H1 (cell line): ENCODE measurements around the gene HOXA11. TPM values are rescaled to one million over a fixed set of nuclear protein-coding genes. Genes with fewer than 3 reads are reported as not detected.
A peak's percentile ranks its signal among the peaks of the same experiment; 100 is the strongest.

Source experiments
- CTCF ChIA-PET: fragments of 300-600 bp; sonication (Branson Sonifier 250); formaldehyde crosslinking; loops from one replicate; lab custom pipeline; 2021; ENCODE audit not compliant: partially characterized antibody; lab: Charles Lee
- POLR2A ChIA-PET: fragments of 300-600 bp; sonication (Branson Sonifier 250); formaldehyde crosslinking; loops from one replicate; lab custom pipeline; 2021; ENCODE audit warnings: inconsistent platforms; ENCODE audit not compliant: partially characterized antibody; lab: Charles Lee
- DNase-seq, 2 experiments: peaks; one replicate each; pipeline versions ENCODE4 v3.0.0 to v3.0.0-alpha.2; 2010 to 2022; ENCODE audit warnings: low spot score in 2 of 2, low read depth in 1 of 2, mixed read lengths in 1 of 2
- FAIRE-seq: peaks from 2 replicates; lab custom pipeline; 2011; peaks lifted over from hg19 to GRCh38; lab: Jason Lieb, UNC
- H2AFZ ChIP-seq: 2 replicates; pipeline ENCODE4 v1.8.1; 2012; ENCODE audit warnings: low read length, inconsistent platforms
- H2AK5ac ChIP-seq: 2 replicates; pipeline ENCODE4 v1.6.1; 2013; ENCODE audit warnings: low read depth, low read length
- H2BK120ac ChIP-seq: replicated peaks from 2 replicates; pipeline ENCODE3; 2013; ENCODE audit warnings: low read depth, low read length, inconsistent platforms
- H2BK12ac ChIP-seq: 2 replicates; pipeline ENCODE4 v1.6.1; 2013; ENCODE audit warnings: low read depth, low read length
- H2BK15ac ChIP-seq: 2 replicates; pipeline ENCODE4 v1.6.1; 2013; ENCODE audit warnings: low read length
- H2BK20ac ChIP-seq: 2 replicates; pipeline ENCODE4 v1.6.1; 2013; ENCODE audit warnings: low read length
- H2BK5ac ChIP-seq: 2 replicates; pipeline ENCODE4 v1.6.1; 2013; ENCODE audit warnings: low read depth, low read length
- H3K14ac ChIP-seq: 2 replicates; pipeline ENCODE4 v1.6.1; 2013; ENCODE audit warnings: inconsistent platforms; ENCODE audit not compliant: insufficient read length
- H3K18ac ChIP-seq: 2 replicates; pipeline ENCODE4 v1.6.1; 2013; ENCODE audit warnings: low read length; ENCODE audit errors: extremely low read depth
- H3K23ac ChIP-seq: 2 replicates; pipeline ENCODE4 v1.6.1; 2013; ENCODE audit warnings: inconsistent platforms; ENCODE audit not compliant: insufficient read length
- H3K23me2 ChIP-seq: 2 replicates; pipeline ENCODE4 v1.6.1; 2013; ENCODE audit warnings: low read depth, low read length
- H3K27ac ChIP-seq: 2 replicates; pipeline ENCODE4 v1.6.1; 2011; ENCODE audit warnings: low read depth, low read length, inconsistent platforms
- H3K27me3 ChIP-seq, 4 experiments: replicated peaks in 1 of 4; 1 replicate in 1 of 4; 2 replicates in 3 of 4; pipeline versions ENCODE4 v1.6.1 to v1.8.1; 2011 to 2013; ENCODE audit warnings: low read length in 3 of 4, mild to moderate bottlenecking in 3 of 4, inconsistent platforms in 2 of 4, mixed read lengths in 2 of 4, moderate library complexity in 1 of 4; ENCODE audit not compliant: control insufficient read depth in 3 of 4, insufficient read depth in 3 of 4; ENCODE audit errors: extremely low read depth in 1 of 4
- H3K36me3 ChIP-seq, 4 experiments: 2 replicates each; pipeline versions ENCODE4 v1.6.1 to v1.8.1; 2011 to 2013; ENCODE audit warnings: mild to moderate bottlenecking in 4 of 4, low read length in 3 of 4, moderate library complexity in 2 of 4, control low read depth in 1 of 4, inconsistent platforms in 1 of 4; ENCODE audit not compliant: insufficient read depth in 4 of 4, control insufficient read depth in 2 of 4
- H3K4ac ChIP-seq: replicated peaks from 2 replicates; pipeline ENCODE3; 2013; ENCODE audit warnings: low read length, low read depth, mixed read lengths, inconsistent platforms; ENCODE audit not compliant: insufficient read length
- H3K4me1 ChIP-seq, 4 experiments: replicated peaks in 1 of 4; 1 replicate in 1 of 4; 2 replicates in 3 of 4; pipeline versions ENCODE4 v1.6.1 to v1.8.1; 2011 to 2013; ENCODE audit warnings: low read length in 3 of 4, inconsistent platforms in 2 of 4, mixed read lengths in 1 of 4; ENCODE audit not compliant: insufficient read depth in 4 of 4, control insufficient read depth in 3 of 4
- H3K4me2 ChIP-seq, 2 experiments: 2 replicates each; pipeline versions ENCODE4 v1.6.1 to v1.8.1; 2011 to 2013; ENCODE audit warnings: low read depth in 2 of 2, low read length in 2 of 2, control low read depth in 1 of 2, inconsistent platforms in 1 of 2, mild to moderate bottlenecking in 1 of 2; ENCODE audit not compliant: insufficient read depth in 1 of 2
- H3K4me3 ChIP-seq, 4 experiments: fragments of 200-600, 300-600 bp in 1 of 4; sonication (generic), shearing (Covaris generic), sonication (Bioruptor Twin) in 1 of 4; 2 replicates each; pipeline versions ENCODE4 v1.5.1 to v1.8.1; 2011 to 2016; ENCODE audit warnings: low read length in 4 of 4, low read depth in 3 of 4, control low read depth in 2 of 4, inconsistent platforms in 2 of 4, mild to moderate bottlenecking in 2 of 4, mixed read lengths in 1 of 4, moderate library complexity in 1 of 4; ENCODE audit not compliant: insufficient read depth in 2 of 4; ENCODE audit errors: extremely low read depth in 1 of 4
- H3K56ac ChIP-seq: replicated peaks from 2 replicates; pipeline ENCODE3; 2013; ENCODE audit warnings: low read depth, mild to moderate bottlenecking, mixed read lengths, low read length, inconsistent platforms; ENCODE audit not compliant: insufficient read length
- H3K79me1 ChIP-seq: 2 replicates; pipeline ENCODE4 v1.6.1; 2013; ENCODE audit warnings: low read depth, low read length, control low read depth
- H3K79me2 ChIP-seq, 2 experiments: 2 replicates each; pipeline versions ENCODE4 v1.6.1 to v1.8.1; 2012 to 2013; ENCODE audit warnings: low read length in 2 of 2, mild to moderate bottlenecking in 2 of 2, inconsistent platforms in 1 of 2; ENCODE audit not compliant: insufficient read depth in 2 of 2, control insufficient read depth in 1 of 2
- H3K9ac ChIP-seq, 4 experiments: replicated peaks in 1 of 4; 1 replicate in 1 of 4; 2 replicates in 3 of 4; pipeline versions ENCODE4 v1.6.1 to v1.8.1; 2011 to 2013; ENCODE audit warnings: low read depth in 3 of 4, low read length in 3 of 4, control low read depth in 2 of 4, mild to moderate bottlenecking in 2 of 4, moderate library complexity in 2 of 4, inconsistent platforms in 1 of 4; ENCODE audit errors: extremely low read depth in 1 of 4
- H3K9me3 ChIP-seq, 2 experiments: 2 replicates each; pipeline versions ENCODE4 v1.6.1 to v1.8.1; 2012 to 2013; ENCODE audit warnings: mild to moderate bottlenecking in 2 of 2, moderate library complexity in 2 of 2, control low read depth in 1 of 2, inconsistent platforms in 1 of 2, low read depth in 1 of 2, low read length in 1 of 2, mixed read lengths in 1 of 2; ENCODE audit not compliant: insufficient read depth in 2 of 2
- H4K20me1 ChIP-seq, 2 experiments: replicated peaks in 1 of 2; 2 replicates each; pipeline versions ENCODE3 to v1.8.1; 2011 to 2013; ENCODE audit warnings: inconsistent platforms in 2 of 2, low read length in 2 of 2, mild to moderate bottlenecking in 1 of 2; ENCODE audit not compliant: insufficient read depth in 2 of 2, control insufficient read depth in 1 of 2
- H4K5ac ChIP-seq: 2 replicates; pipeline ENCODE4 v1.6.1; 2013; ENCODE audit warnings: low read length, low read depth, mixed read lengths, inconsistent platforms; ENCODE audit not compliant: insufficient read length
- H4K8ac ChIP-seq: 2 replicates; pipeline ENCODE4 v1.8.0; 2013; ENCODE audit warnings: mild to moderate bottlenecking, moderate library complexity, low read length, inconsistent platforms; ENCODE audit not compliant: insufficient read depth; ENCODE audit errors: extremely low read depth
- H4K91ac ChIP-seq: replicated peaks from 2 replicates; pipeline ENCODE3; 2013; ENCODE audit warnings: low read length, mixed read lengths, inconsistent platforms; ENCODE audit not compliant: insufficient read length
- ASH2L ChIP-seq: fragments of 200-600, 300-600 bp; sonication (generic); IDR thresholded peaks from one replicate; pipeline ENCODE4 v1.7.1; 2017; ENCODE audit warnings: low read length
- ATF3 ChIP-seq: IDR thresholded peaks from 2 replicates; pipeline ENCODE4 v1.6.1; 2011; ENCODE audit warnings: low read depth, mild to moderate bottlenecking, low read length; ENCODE audit not compliant: insufficient read depth
- BACH1 ChIP-seq: IDR thresholded peaks from 2 replicates; pipeline ENCODE4 v1.6.1; 2012; ENCODE audit warnings: low read length, improper control_type of control experiment
- EGR1 ChIP-seq: IDR thresholded peaks from 2 replicates; pipeline ENCODE4 v1.6.1; 2011; ENCODE audit warnings: low read depth, low read length, borderline replicate concordance
- KDM4A ChIP-seq: IDR thresholded peaks from one replicate; pipeline ENCODE4 v1.7.1; 2012; ENCODE audit warnings: low read depth, mild to moderate bottlenecking, moderate library complexity, low read length, inconsistent platforms; ENCODE audit not compliant: severe bottlenecking
- TAF1 ChIP-seq: IDR thresholded peaks from 2 replicates; pipeline ENCODE4 v1.6.1; 2011; ENCODE audit warnings: mild to moderate bottlenecking, low read depth, low read length
- ZNF274 ChIP-seq: IDR thresholded peaks from 2 replicates; pipeline ENCODE4 v1.7.0; 2012; ENCODE audit warnings: low read length, borderline replicate concordance; ENCODE audit errors: extremely low read depth
- WGBS, 2 experiments: shearing (Covaris generic) in 1 of 2; methylation state at CpG; one replicate each; pipeline versions ENCODE4 v1.1.6 to v1.1.7; 2013 to 2015; ENCODE audit warnings: low lambda C conversion rate in 2 of 2, mixed read lengths in 2 of 2, inconsistent platforms in 1 of 2, low coverage in 1 of 2, missing lambda C conversion rate in 1 of 2; ENCODE audit not compliant: insufficient replicate concordance in 2 of 2, insufficient coverage in 1 of 2, insufficient read length in 1 of 2; ENCODE audit errors: extremely low coverage in 1 of 2, missing lambda C conversion rate in 1 of 2; 5-methylcytosine and 5-hydroxymethylcytosine counted together
- polyA plus RNA-seq, 7 experiments: library from polyadenylated mRNA; depleted of rRNA in 3 of 7; stranded (reverse) in 5 of 7; unstranded in 2 of 7; fragments of >200 nt in 5 of 7; fragments of 200-250 nt in 2 of 7; gene quantifications; 1 replicate in 5 of 7; 2 replicates in 1 of 7; 4 replicates in 1 of 7; pipeline versions ENCODE4 v1.2.1 to v1.2.3, GENCODE V29; 2011 to 2013; ENCODE audit warnings: missing spikeins in 2 of 7, mixed read lengths in 2 of 7
- total RNA-seq: library from RNA; stranded (reverse); fragmentation: NEBNext Ultra II Directional; extraction: Animal tissue kit (Norgen Biotek cat#: 25700); gene quantifications from 2 replicates; pipeline ENCODE4 v1.2.1, GENCODE V29; 2021
- TF ChIP-seq, protein P1 (sequence below): IDR thresholded peaks from 2 replicates; pipeline ENCODE4 v1.6.1; 2011; ENCODE audit warnings: low read length, improper control_type of control experiment
- TF ChIP-seq, protein P2 (sequence below): IDR thresholded peaks from 2 replicates; pipeline ENCODE4 v1.6.1; 2012; ENCODE audit warnings: inconsistent platforms

The HOXA11 gene
- total and polyA plus RNA-seq, 2 of the 8 experiments (the other 6 are each of a cell fraction or from before 2014, with no cell fraction given), result not detected

DNA sequence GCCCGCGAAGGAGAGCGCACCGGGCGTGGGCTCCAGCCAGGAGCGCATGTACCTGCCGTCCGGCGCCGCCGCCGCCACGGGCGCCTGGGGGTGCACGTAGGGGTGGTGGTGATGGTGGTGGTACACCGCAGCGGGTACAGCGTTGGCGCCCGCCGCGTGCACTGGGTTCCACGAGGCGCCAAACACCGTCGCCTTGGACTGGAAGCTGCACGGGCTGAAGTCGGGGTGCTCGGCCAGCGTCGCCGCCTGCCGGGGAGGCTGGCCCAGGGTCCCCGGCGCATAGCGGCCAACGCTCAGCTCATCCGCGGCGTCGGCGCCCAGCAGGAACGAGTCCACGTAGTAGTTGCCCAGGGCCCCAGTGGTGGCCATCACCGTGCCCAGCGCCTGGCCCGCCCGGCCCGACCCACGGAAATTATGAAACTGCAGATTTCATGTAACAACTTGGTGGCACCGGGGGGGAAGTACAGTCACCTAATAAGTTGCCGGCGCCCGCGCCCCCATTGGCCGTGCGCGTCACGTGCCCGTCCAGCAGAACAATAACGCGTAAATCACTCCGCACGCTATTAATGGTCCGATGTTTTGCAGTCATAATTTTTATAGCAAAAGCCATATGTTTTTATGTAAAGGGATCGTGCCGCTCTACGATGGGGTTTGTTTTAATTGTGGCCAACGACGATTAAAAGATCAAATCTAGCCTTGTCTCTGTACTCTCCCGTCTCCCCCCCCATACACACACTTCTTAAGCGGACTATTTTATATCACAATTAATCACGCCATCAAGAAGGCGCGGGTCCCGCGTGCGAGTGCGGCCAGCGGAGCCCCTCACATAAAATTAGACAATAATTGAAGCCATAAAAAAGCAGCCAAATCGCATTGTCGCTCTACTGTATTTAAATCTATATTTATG is 19.7 kb downstream of the HOXA11 start, which contains the start of gene HOXA9:
HOXA9 (minus strand) TSS at position 449 of the 907 bp plus-strand sequence; CDS start at position 369, 80 bp downstream.
- Histone ChIP-seq H3K4me1 (no peaks in the 10 kb centered on the region; a peak in 4 of 7 replicates), H3K4ac (no peak within 1 kb of the TSS), H3K4me2 (peak within 1 kb of the TSS; percentile 8 to 47; a peak in 3 of 4 replicates), H3K27me3 (peaks cover 98 to 100% (median 99%) of the 10 kb centered on the region in 4 experiments), H3K9ac (no peak within 1 kb of the TSS), H4K20me1 (peaks cover 17 to 32% of the 10 kb centered on the region in 2 experiments), H2BK20ac (no peak within 1 kb of the TSS), H3K56ac (no peak within 1 kb of the TSS), H3K18ac (no peak within 1 kb of the TSS), H4K91ac (no peak within 1 kb of the TSS), H2BK12ac (peak within 1 kb of the TSS; percentile 27; the same call in 1 of the 2 replicates), H2AK5ac (no peak within 1 kb of the TSS), H3K23ac (no peak within 1 kb of the TSS), H3K27ac (no peak within 1 kb of the TSS), H3K36me3 (peaks cover 0 to 15% (median 0%) of the 10 kb centered on the region in 4 experiments; a peak in 1 of 8 replicates), H3K4me3 (peak within 1 kb of the TSS in 1 of 4 experiments; percentile 25; a peak in 2 of 8 replicates), H3K14ac (no peak within 1 kb of the TSS), H3K9me3 (peaks cover 0 to 6% of the 10 kb centered on the region in 2 experiments; a peak in 1 of 4 replicates), H2BK120ac (no peak within 1 kb of the TSS), H2BK15ac (no peak within 1 kb of the TSS), H4K8ac (no peak within 1 kb of the TSS), H3K23me2 (no peaks in the 10 kb centered on the region), H3K79me1 (no peaks in the 10 kb centered on the region), H4K5ac (no peak within 1 kb of the TSS), H2AFZ (no peak within 1 kb of the TSS), H2BK5ac (no peak within 1 kb of the TSS), H3K79me2 (no peaks in the 10 kb centered on the region)
- ChIA-PET CTCF (interaction anchor here (0.9 to 5.2 kb wide), 8 partner anchors 8 to 34 kb away, joined by 3 to 29 read pairs (median 6); partner anchors contain the start of genes HOXA3, HOXA4 and HOXA5), POLR2A (interaction anchor here (1.5 kb wide), 1 partner anchor 8 kb away, joined by 4 read pairs; the partner anchor contains the start of gene HOXA7)
- no peak for DNase-seq
- FAIRE-seq, result no peak
- WGBS, 2 experiments, result 25% methylated on average over 68 of the region's 82 CpGs; no CpG with 5 or more reads in 1 of the 2 experiments
- TF ChIP-seq ASH2L (no peak), EGR1 (no peak), KDM4A (no peak), BACH1 (no peak), TAF1 (no peak), ZNF274 (no peak), ATF3 (peak; percentile 57; the same call in 1 of the 2 replicates)
- TF ChIP-seq, protein P1, sequence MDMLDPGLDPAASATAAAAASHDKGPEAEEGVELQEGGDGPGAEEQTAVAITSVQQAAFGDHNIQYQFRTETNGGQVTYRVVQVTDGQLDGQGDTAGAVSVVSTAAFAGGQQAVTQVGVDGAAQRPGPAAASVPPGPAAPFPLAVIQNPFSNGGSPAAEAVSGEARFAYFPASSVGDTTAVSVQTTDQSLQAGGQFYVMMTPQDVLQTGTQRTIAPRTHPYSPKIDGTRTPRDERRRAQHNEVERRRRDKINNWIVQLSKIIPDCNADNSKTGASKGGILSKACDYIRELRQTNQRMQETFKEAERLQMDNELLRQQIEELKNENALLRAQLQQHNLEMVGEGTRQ, result peak; percentile 80
- TF ChIP-seq, protein P2, sequence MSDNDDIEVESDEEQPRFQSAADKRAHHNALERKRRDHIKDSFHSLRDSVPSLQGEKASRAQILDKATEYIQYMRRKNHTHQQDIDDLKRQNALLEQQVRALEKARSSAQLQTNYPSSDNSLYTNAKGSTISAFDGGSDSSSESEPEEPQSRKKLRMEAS, result no peak
